ENCODE data around the gene SBNO2.
"Not testable (repeated sequence)": the region's sequence is repeated elsewhere in the genome, so short reads cannot be mapped to it uniquely, and the experiment has no call there.

Gene SBNO2

GRCh38 chr19:1206150-1206863 is 32.2 kb upstream of the SBNO2 start:
- DNase-seq (ENCODE audit: low read depth in 2 of 2), result no peak

GRCh38 chr19:1205114-1206099 is 31.3 kb upstream of the SBNO2 start, which contains the start of gene STK11:
STK11 (plus strand) TSS chr19:1205778; CDS start chr19:1206914, 1,136 bp downstream.
- peak; percentile 99 to 100 for DNase-seq (ENCODE audit: low read depth in 2 of 2)

- not testable (repeated sequence) for DNase-seq (ENCODE audit: low read depth in 2 of 2)
These were observed 26.5 kb upstream of the SBNO2 start for GRCh38 chr19:1200614-1201013.

DNA sequence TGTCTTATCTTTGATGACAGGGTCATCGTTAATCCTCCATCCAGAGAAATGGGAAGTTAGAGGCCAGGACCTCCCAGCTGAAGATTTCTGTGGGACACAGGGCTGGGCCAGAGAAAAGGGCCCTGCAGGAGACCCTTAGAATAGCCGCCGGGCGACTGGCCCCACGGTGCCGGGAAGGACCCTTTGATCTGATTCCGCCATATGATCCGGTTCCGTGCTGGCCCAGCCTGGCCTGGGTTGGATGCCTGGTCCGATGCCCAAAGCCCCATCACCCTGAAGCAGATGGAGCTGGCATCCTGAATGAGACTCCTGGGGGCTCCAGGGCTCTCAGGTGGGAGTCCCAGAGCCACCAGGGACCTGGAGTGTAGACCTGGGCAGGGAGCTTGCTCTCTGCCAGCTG is 25.5 kb upstream of the SBNO2 start:
- no peak for DNase-seq (ENCODE audit: low read depth in 2 of 2)

GRCh38 chr19:1189419-1189818 is 15.4 kb upstream of the SBNO2 start:
- DNase-seq (ENCODE audit: low read depth in 2 of 2), result no peak

DNA sequence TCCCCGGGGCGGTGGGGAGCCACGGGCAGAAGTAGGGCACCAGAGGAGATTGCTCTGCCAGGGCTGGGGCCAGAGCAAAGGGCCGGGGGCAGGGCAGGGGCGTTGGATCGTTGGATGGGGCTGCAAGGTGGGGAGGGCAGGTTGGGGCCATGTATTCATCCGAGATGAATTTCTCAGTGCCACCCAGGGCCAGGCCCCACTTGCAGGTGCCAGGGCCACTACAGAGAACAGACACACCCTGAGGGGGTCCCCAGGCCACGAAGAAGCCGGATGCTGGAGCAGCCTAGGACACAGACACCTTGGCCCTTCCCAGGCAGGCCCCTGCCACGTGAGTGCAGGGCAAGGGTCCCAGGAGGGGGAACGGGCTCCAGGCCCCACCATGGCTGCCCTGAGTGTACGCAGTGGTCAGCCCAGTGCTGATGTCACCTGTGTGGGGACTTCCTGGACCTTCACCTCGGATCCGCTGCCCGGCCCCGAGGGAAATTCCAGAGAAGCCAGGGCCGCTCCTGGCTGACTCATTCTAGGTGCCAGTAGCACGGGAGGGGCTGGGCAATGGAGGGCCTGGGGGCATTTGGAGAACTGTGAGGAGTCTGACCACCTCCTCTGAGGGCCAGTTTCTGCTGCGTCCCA is 9.6 kb upstream of the SBNO2 start:
- no peak for DNase-seq (ENCODE audit: low read depth in 2 of 2)

GRCh38 chr19:1182727-1183126 is 8.7 kb upstream of the SBNO2 start:
- no peak for DNase-seq (ENCODE audit: low read depth in 2 of 2)

DNA sequence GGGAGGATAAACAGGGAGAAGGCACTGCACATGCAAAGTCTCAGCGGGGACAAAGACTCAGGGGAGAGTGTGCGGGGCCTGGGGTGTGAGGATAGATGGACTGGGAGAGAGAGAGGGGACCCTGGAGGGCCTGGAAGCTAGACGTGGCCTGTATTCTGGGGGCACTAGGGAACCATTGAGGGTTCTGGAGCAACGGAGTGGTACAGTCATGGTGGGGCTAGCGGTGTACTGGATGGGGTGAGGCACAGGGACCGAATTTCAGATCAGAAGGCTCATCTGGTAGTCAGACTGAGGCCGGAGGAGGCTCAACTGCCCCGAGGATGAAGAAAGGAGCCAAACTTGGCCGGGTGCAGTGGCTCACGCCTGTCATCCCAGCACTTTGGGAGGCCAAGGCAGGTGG is 8.0 kb upstream of the SBNO2 start:
- DNase-seq (ENCODE audit: low read depth in 2 of 2), result no peak

DNA sequence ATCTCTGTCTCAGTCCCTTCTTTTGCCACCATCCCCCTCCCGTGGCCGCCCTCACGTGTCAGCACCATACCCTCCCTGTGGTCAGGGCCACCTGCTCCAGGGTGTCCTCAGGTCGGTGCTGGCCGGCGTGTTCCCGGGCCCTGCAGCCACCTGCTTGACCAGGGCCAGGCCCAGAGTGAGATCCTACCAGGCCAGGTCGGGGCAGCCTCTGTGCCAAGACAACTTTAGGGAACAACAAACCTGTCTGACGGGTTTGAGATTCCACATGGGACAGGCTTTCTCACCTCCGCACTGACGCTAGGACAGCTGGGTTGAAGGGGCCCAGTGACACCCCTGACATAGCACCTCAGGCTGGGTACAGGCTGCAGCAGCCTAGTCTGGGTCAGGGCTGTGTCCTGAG is 7.5 kb upstream of the SBNO2 start:
- no peak for DNase-seq (ENCODE audit: low read depth in 2 of 2)

DNA sequence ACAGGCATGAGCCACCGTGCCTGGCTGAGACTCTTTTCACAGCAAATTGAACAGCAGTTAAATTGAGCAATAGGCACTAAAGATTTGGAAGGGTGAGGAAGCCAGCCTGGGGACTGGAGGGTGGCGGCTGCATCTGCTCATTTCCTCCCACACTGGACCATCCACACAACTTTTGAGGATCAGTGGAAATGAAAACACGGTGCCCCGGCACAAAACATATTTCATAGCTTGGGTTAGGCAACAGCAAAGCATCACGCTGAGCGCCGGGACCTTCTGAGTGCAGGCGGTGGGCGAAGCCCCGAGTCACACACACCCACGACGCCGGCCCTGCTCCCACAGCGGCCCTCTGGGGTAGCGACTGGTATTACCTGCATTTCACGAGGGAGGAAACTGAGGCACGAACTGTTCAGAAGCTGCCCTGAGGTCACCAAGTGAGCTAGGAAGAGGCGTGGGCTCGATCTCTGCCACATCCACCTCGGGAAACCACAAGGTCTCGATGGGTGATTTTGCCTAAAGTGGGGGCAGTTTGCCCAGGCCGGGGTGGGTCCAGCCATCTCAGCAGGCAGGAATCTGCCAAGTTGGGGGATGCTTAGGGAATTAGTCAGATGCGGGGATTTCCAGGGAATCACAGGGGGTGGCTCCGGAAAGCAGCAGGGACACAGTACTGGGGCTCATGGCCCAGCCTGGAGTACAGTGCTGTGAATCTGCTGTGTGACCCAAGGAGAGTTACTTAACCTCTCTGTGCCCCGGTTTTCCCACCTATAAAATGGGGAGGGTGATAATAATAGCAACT is 3.5 kb upstream of the SBNO2 start:
- no peak for DNase-seq (ENCODE audit: low read depth in 2 of 2)

GRCh38 chr19:1173159-1173844 is 766 bp downstream of the SBNO2 start:
- DNase-seq (ENCODE audit: low read depth in 2 of 2), result no peak

GRCh38 chr19:1172353-1173158 is 1.5 kb downstream of the SBNO2 start:
- no peak for DNase-seq (ENCODE audit: low read depth in 2 of 2)

GRCh38 chr19:1171755-1172352 is 2.2 kb downstream of the SBNO2 start:
- DNase-seq (ENCODE audit: low read depth in 2 of 2), result no peak

GRCh38 chr19:1170938-1171754 is 2.9 kb downstream of the SBNO2 start:
- DNase-seq (ENCODE audit: low read depth in 2 of 2), result no peak

GRCh38 chr19:1169921-1170885 is 3.9 kb downstream of the SBNO2 start:
- DNase-seq (ENCODE audit: low read depth in 2 of 2), result no peak

- no peak for DNase-seq (ENCODE audit: low read depth in 2 of 2)
These were observed 4.7 kb downstream of the SBNO2 start for GRCh38 chr19:1169411-1169791.

GRCh38 chr19:1168572-1169410 is 5.3 kb downstream of the SBNO2 start:
- no peak for DNase-seq (ENCODE audit: low read depth in 2 of 2)
